Measurements from ENCODE around the gene TMEM141.
"Not testable (repeated sequence)": the region's sequence is repeated elsewhere in the genome, so short reads cannot be mapped to it uniquely, and the experiment has no call there.

Gene TMEM141

GRCh38 chr9:136820971-136821825 is 30.1 kb downstream of the TMEM141 start:
- DNase-seq, result no peak

GRCh38 chr9:136821826-136822544 is 30.8 kb downstream of the TMEM141 start:
- no peak for DNase-seq

GRCh38 chr9:136823136-136824046 is 32.2 kb downstream of the TMEM141 start:
- no peak for DNase-seq

GRCh38 chr9:136824496-136825225 is 33.5 kb downstream of the TMEM141 start:
- DNase-seq, result no peak

- DNase-seq, result no peak
Measured at GRCh38 chr9:136825295-136826187, 34.4 kb downstream of the TMEM141 start.

- no peak for DNase-seq
Measured at GRCh38 chr9:136826188-136826541, 35.0 kb downstream of the TMEM141 start.

- DNase-seq, result no peak
Measured at GRCh38 chr9:136826703-136827582, 35.8 kb downstream of the TMEM141 start.

- no peak for DNase-seq
Measured at GRCh38 chr9:136827794-136828473, 36.8 kb downstream of the TMEM141 start.

- no peak for DNase-seq
Measured at GRCh38 chr9:136828474-136829140, 37.5 kb downstream of the TMEM141 start.

GRCh38 chr9:136829412-136829811 is 38.3 kb downstream of the TMEM141 start:
- no peak for DNase-seq

- no peak for DNase-seq
Measured at GRCh38 chr9:136829981-136830885, 39.1 kb downstream of the TMEM141 start.

- no peak for DNase-seq
Measured at GRCh38 chr9:136831002-136831719, 40.0 kb downstream of the TMEM141 start.

- no peak for DNase-seq
Measured at GRCh38 chr9:136831720-136832104, 40.6 kb downstream of the TMEM141 start.

GRCh38 chr9:136832581-136832980 is 41.4 kb downstream of the TMEM141 start:
- DNase-seq, result no peak

GRCh38 chr9:136833381-136834048 is 42.4 kb downstream of the TMEM141 start:
- not testable (repeated sequence) for DNase-seq

GRCh38 chr9:136835162-136835931 is 44.2 kb downstream of the TMEM141 start:
- DNase-seq, result no peak
